AG09309 (cell line): ENCODE data around the gene ELP1.

Experiments
- DNase-seq: peaks from one replicate; pipeline ENCODE4 v3.0.0-alpha.2; 2010; ENCODE audit warnings: low read depth
- H3K4me3 ChIP-seq: 2 replicates; pipeline ENCODE4 v1.5.1; 2011; ENCODE audit warnings: mild to moderate bottlenecking, low read depth, low read length, moderate library complexity; ENCODE audit not compliant: control insufficient read depth
- CTCF ChIP-seq: IDR thresholded peaks from 2 replicates; pipeline ENCODE4 v1.5.1; 2011; ENCODE audit warnings: mild to moderate bottlenecking, low read depth, low read length, inconsistent platforms; ENCODE audit not compliant: insufficient read depth, control insufficient read depth; ENCODE audit errors: missing control alignments

ELP1 gene

GRCh38 chr9:108967916-108968315 lies 34.0 kb upstream of the ELP1 start:
- no peak for TF ChIP-seq CTCF
- no peak for DNase-seq
- H3K4me3 ChIP-seq: no peak overlapping the region

- DNase-seq: no peak
- no peak overlapping the region for H3K4me3 ChIP-seq
- TF ChIP-seq CTCF: no peak
Measured at GRCh38 chr9:108963459-108964143, 29.7 kb upstream of the ELP1 start.

- TF ChIP-seq CTCF: no peak
- no peak for DNase-seq
- no peak overlapping the region for H3K4me3 ChIP-seq
Measured at GRCh38 chr9:108961151-108961550, 27.2 kb upstream of the ELP1 start.

- no peak for DNase-seq
- TF ChIP-seq CTCF: no peak
- no peak overlapping the region for H3K4me3 ChIP-seq
Measured at GRCh38 chr9:108960331-108960730, 26.4 kb upstream of the ELP1 start.

GRCh38 chr9:108956631-108957026 lies 22.7 kb upstream of the ELP1 start:
- H3K4me3 ChIP-seq: no peak overlapping the region
- DNase-seq: no peak
- no peak for TF ChIP-seq CTCF

GRCh38 chr9:108956022-108956630 lies 22.2 kb upstream of the ELP1 start:
- no peak for DNase-seq
- no peak for TF ChIP-seq CTCF
- H3K4me3 ChIP-seq: no peak overlapping the region
